ENCODE measurements around the gene OSBPL7.

Gene OSBPL7

GRCh38 chr17:47844814-47845715 lies 23.5 kb upstream of the OSBPL7 start:
- H3K4me1 ChIP-seq (ENCODE audit: insufficient read depth, low read length, severe bottlenecking): peaks cover 14% of the 10 kb centered on the region
- no peak overlapping the region for H3K27ac ChIP-seq (ENCODE audit: low read depth, low read length, poor library complexity, severe bottlenecking)
- H4K20me1 ChIP-seq (ENCODE audit: insufficient read depth, low read length): no peaks in the 10 kb centered on the region
- H3K79me2 ChIP-seq (ENCODE audit: insufficient read depth, low read length): no peaks in the 10 kb centered on the region
- H3F3A ChIP-seq (ENCODE audit: insufficient read depth, low read length): no peaks in the 10 kb centered on the region
- H3K9me3 ChIP-seq (ENCODE audit: low read length): no peaks in the 10 kb centered on the region
- H3K9me2 ChIP-seq (ENCODE audit: low read depth, low read length): no peaks in the 10 kb centered on the region
- TF ChIP-seq EZH2 (IDR thresholded peaks at IDR 0.05; ENCODE audit: borderline replicate concordance, low read length) (no peak), CTCF (IDR thresholded peaks at IDR 0.05; ENCODE audit: low read length) (peak; percentile 26; the same call in 1 of the 2 replicates)
- H3K4me3 ChIP-seq (ENCODE audit: low read depth, low read length, poor library complexity, severe bottlenecking): no peak overlapping the region
- no peaks in the 10 kb centered on the region; the same call in 1 of the 2 replicates for H3K27me3 ChIP-seq (ENCODE audit: insufficient read depth, low read length)
- no peak overlapping the region for H2AFZ ChIP-seq (ENCODE audit: low read length)
- no peak overlapping the region for H3K9ac ChIP-seq (ENCODE audit: low read length)
- H3K36me3 ChIP-seq (ENCODE audit: insufficient read depth, low read length): no peaks in the 10 kb centered on the region
- H3K4me2 ChIP-seq (ENCODE audit: low read length): no peak overlapping the region

- Histone ChIP-seq H3K9ac (ENCODE audit: low read length) (no peak overlapping the region), H3K79me2 (ENCODE audit: insufficient read depth, low read length) (no peaks in the 10 kb centered on the region), H3K36me3 (ENCODE audit: insufficient read depth, low read length) (no peaks in the 10 kb centered on the region), H3K9me2 (ENCODE audit: low read depth, low read length) (no peaks in the 10 kb centered on the region), H3F3A (ENCODE audit: insufficient read depth, low read length) (no peaks in the 10 kb centered on the region), H3K27ac (ENCODE audit: low read depth, low read length, poor library complexity, severe bottlenecking) (no peak overlapping the region), H3K9me3 (ENCODE audit: low read length) (no peaks in the 10 kb centered on the region), H3K4me1 (ENCODE audit: insufficient read depth, low read length, severe bottlenecking) (peaks cover 19% of the 10 kb centered on the region), H3K27me3 (ENCODE audit: insufficient read depth, low read length) (no peaks in the 10 kb centered on the region; the same call in 1 of the 2 replicates), H4K20me1 (ENCODE audit: insufficient read depth, low read length) (no peaks in the 10 kb centered on the region), H2AFZ (ENCODE audit: low read length) (no peak overlapping the region), H3K4me2 (ENCODE audit: low read length) (no peak overlapping the region), H3K4me3 (ENCODE audit: low read depth, low read length, poor library complexity, severe bottlenecking) (no peak overlapping the region)
- no peak for TF ChIP-seq CTCF (IDR thresholded peaks at IDR 0.05; ENCODE audit: low read length)
- no peak for TF ChIP-seq EZH2 (IDR thresholded peaks at IDR 0.05; ENCODE audit: borderline replicate concordance, low read length)
Measured at GRCh38 chr17:47844227-47844626, 22.6 kb upstream of the OSBPL7 start.

GRCh38 chr17:47843391-47843730 lies 21.8 kb upstream of the OSBPL7 start:
- Histone ChIP-seq H3F3A (ENCODE audit: insufficient read depth, low read length) (no peaks in the 10 kb centered on the region), H3K4me2 (ENCODE audit: low read length) (no peak overlapping the region), H3K4me3 (ENCODE audit: low read depth, low read length, poor library complexity, severe bottlenecking) (no peak overlapping the region), H3K79me2 (ENCODE audit: insufficient read depth, low read length) (no peaks in the 10 kb centered on the region), H3K27me3 (ENCODE audit: insufficient read depth, low read length) (no peaks in the 10 kb centered on the region), H2AFZ (ENCODE audit: low read length) (no peak overlapping the region), H3K4me1 (ENCODE audit: insufficient read depth, low read length, severe bottlenecking) (peaks cover 19% of the 10 kb centered on the region), H3K9me3 (ENCODE audit: low read length) (no peaks in the 10 kb centered on the region), H3K9ac (ENCODE audit: low read length) (no peak overlapping the region), H3K9me2 (ENCODE audit: low read depth, low read length) (no peaks in the 10 kb centered on the region), H3K27ac (ENCODE audit: low read depth, low read length, poor library complexity, severe bottlenecking) (no peak overlapping the region), H4K20me1 (ENCODE audit: insufficient read depth, low read length) (no peaks in the 10 kb centered on the region), H3K36me3 (ENCODE audit: insufficient read depth, low read length) (no peaks in the 10 kb centered on the region)
- TF ChIP-seq CTCF (IDR thresholded peaks at IDR 0.05; ENCODE audit: low read length) (no peak; the same call in 1 of the 2 replicates), EZH2 (IDR thresholded peaks at IDR 0.05; ENCODE audit: borderline replicate concordance, low read length) (no peak)

All from OCI-LY1 (cell line).